KMS-11 (cell line): Measurements from ENCODE around the gene AUTS2.

ENCODE experiments used
- H2AFZ ChIP-seq: fragments of 200-600 bp; sonication (generic); 2 replicates; pipeline ENCODE4 v1.6.1; 2016; ENCODE audit warnings: antibody characterized with exemption, mixed run types, low read depth
- H3K27ac ChIP-seq: fragments of 200-600 bp; sonication (generic); 2 replicates; pipeline ENCODE4 v1.6.1; 2016; ENCODE audit warnings: mild to moderate bottlenecking, mixed run types
- H3K27me3 ChIP-seq: fragments of 200-600 bp; sonication (generic); 2 replicates; pipeline ENCODE4 v1.6.1; 2017; ENCODE audit warnings: mild to moderate bottlenecking, low read depth, mixed run types, moderate library complexity; ENCODE audit not compliant: insufficient read depth
- H3K36me3 ChIP-seq: fragments of 200-600 bp; sonication (generic); 2 replicates; pipeline ENCODE4 v1.6.1; 2017; ENCODE audit warnings: mild to moderate bottlenecking, mixed run types; ENCODE audit not compliant: insufficient read depth
- H3K4me1 ChIP-seq: fragments of 200-600 bp; sonication (generic); 2 replicates; pipeline ENCODE4 v1.6.1; 2016; ENCODE audit warnings: mild to moderate bottlenecking, low read depth, mixed run types; ENCODE audit not compliant: poor library complexity, severe bottlenecking
- H3K4me2 ChIP-seq: fragments of 200-600 bp; sonication (generic); 2 replicates; pipeline ENCODE4 v1.7.0; 2016; ENCODE audit warnings: mild to moderate bottlenecking, mixed run types
- H3K4me3 ChIP-seq: fragments of 200-600 bp; sonication (generic); IDR thresholded peaks from 2 replicates; pipeline ENCODE4 v1.6.1; 2017; ENCODE audit warnings: low read depth, low read length, mixed read lengths; ENCODE audit not compliant: insufficient read depth
- H3K79me2 ChIP-seq: fragments of 200-600 bp; sonication (generic); 2 replicates; pipeline ENCODE4 v1.6.1; 2016; ENCODE audit warnings: low read depth, mixed run types; ENCODE audit not compliant: insufficient read depth
- H3K9ac ChIP-seq: fragments of 200-600 bp; sonication (generic); 2 replicates; pipeline ENCODE4 v1.6.1; 2016; ENCODE audit warnings: mild to moderate bottlenecking, mixed run types
- H4K20me1 ChIP-seq: fragments of 200-600 bp; sonication (generic); 2 replicates; pipeline ENCODE4 v1.6.1; 2016; ENCODE audit warnings: mild to moderate bottlenecking, mixed run types; ENCODE audit not compliant: insufficient read depth
- TF ChIP-seq, protein P1 (sequence below): fragments of 200-600 bp; sonication (generic); conservative IDR thresholded peaks from 2 replicates; pipeline ENCODE4 v1.6.1; 2017; ENCODE audit warnings: low read depth, mild to moderate bottlenecking, antibody characterized with exemption, low read length, moderate library complexity, mixed read lengths

AUTS2 gene

DNA sequence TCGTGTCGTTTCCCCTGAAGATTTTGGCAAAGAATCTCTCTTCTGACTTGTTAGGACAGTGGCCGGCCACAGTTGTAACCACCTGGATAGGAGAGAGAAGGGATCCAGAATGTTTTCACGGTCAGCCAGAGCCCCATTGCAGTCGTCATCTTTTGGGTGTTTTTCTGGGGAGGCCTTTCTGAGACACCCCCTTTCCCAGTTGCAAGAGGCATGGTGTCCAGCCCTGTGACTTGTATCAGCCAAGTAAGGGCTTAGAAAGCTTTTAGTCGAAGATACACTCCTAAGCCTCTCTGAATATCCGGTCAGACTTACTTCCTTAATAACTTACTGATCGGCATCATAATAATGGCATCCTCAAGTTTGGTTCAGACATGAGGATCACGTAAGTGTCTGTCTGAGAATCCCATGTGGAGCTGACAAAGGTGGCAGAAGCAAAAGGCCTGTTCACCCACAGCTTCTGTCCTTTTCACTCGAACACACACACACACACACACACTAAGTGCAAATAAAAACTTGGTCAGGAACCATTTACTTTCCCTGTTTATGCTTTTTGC is 1098.0 kb downstream of the AUTS2 start:
- H2AFZ ChIP-seq: no peak overlapping the region
- peaks cover 67% of the 10 kb centered on the region for H3K79me2 ChIP-seq
- H3K4me2 ChIP-seq: peak overlapping the region; percentile 95
- peaks cover 23% of the 10 kb centered on the region for H4K20me1 ChIP-seq
- peak overlapping the region; percentile 88 for H3K27ac ChIP-seq
- H3K27me3 ChIP-seq: no peaks in the 10 kb centered on the region
- peak overlapping the region; percentile 29 for H3K4me3 ChIP-seq
- H3K9ac ChIP-seq: peak overlapping the region; percentile 98
- peaks cover 7% of the 10 kb centered on the region; the same call in 1 of the 2 replicates for H3K36me3 ChIP-seq
- H3K4me1 ChIP-seq: peaks cover 46% of the 10 kb centered on the region
- TF ChIP-seq, protein P1, sequence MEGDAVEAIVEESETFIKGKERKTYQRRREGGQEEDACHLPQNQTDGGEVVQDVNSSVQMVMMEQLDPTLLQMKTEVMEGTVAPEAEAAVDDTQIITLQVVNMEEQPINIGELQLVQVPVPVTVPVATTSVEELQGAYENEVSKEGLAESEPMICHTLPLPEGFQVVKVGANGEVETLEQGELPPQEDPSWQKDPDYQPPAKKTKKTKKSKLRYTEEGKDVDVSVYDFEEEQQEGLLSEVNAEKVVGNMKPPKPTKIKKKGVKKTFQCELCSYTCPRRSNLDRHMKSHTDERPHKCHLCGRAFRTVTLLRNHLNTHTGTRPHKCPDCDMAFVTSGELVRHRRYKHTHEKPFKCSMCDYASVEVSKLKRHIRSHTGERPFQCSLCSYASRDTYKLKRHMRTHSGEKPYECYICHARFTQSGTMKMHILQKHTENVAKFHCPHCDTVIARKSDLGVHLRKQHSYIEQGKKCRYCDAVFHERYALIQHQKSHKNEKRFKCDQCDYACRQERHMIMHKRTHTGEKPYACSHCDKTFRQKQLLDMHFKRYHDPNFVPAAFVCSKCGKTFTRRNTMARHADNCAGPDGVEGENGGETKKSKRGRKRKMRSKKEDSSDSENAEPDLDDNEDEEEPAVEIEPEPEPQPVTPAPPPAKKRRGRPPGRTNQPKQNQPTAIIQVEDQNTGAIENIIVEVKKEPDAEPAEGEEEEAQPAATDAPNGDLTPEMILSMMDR: no peak

GRCh38 chr7:70698219-70698832 is 1100.1 kb downstream of the AUTS2 start:
- Histone ChIP-seq H3K9ac (peak overlapping the region; percentile 98), H3K79me2 (peaks cover 87% of the 10 kb centered on the region), H2AFZ (no peak overlapping the region), H3K4me2 (peak overlapping the region; percentile 95), H4K20me1 (peaks cover 42% of the 10 kb centered on the region), H3K27me3 (no peaks in the 10 kb centered on the region), H3K4me1 (peaks cover 56% of the 10 kb centered on the region), H3K27ac (peak overlapping the region; percentile 88), H3K4me3 (no peak overlapping the region), H3K36me3 (peaks cover 7% of the 10 kb centered on the region; the same call in 1 of the 2 replicates)
- TF ChIP-seq, protein P1: peak; percentile 92

GRCh38 chr7:70699271-70699670 is 1101.0 kb downstream of the AUTS2 start:
- Histone ChIP-seq H3K4me2 (peak overlapping the region; percentile 95), H3K4me3 (peak overlapping the region; percentile 8), H4K20me1 (peaks cover 51% of the 10 kb centered on the region), H3K4me1 (peaks cover 62% of the 10 kb centered on the region), H3K79me2 (peaks cover 97% of the 10 kb centered on the region), H3K27me3 (no peaks in the 10 kb centered on the region), H3K27ac (peak overlapping the region; percentile 67; the same call in 1 of the 2 replicates), H3K9ac (peak overlapping the region; percentile 98; the same call in 1 of the 2 replicates), H3K36me3 (peaks cover 7% of the 10 kb centered on the region; the same call in 1 of the 2 replicates), H2AFZ (no peak overlapping the region)
- TF ChIP-seq, protein P1: no peak

DNA sequence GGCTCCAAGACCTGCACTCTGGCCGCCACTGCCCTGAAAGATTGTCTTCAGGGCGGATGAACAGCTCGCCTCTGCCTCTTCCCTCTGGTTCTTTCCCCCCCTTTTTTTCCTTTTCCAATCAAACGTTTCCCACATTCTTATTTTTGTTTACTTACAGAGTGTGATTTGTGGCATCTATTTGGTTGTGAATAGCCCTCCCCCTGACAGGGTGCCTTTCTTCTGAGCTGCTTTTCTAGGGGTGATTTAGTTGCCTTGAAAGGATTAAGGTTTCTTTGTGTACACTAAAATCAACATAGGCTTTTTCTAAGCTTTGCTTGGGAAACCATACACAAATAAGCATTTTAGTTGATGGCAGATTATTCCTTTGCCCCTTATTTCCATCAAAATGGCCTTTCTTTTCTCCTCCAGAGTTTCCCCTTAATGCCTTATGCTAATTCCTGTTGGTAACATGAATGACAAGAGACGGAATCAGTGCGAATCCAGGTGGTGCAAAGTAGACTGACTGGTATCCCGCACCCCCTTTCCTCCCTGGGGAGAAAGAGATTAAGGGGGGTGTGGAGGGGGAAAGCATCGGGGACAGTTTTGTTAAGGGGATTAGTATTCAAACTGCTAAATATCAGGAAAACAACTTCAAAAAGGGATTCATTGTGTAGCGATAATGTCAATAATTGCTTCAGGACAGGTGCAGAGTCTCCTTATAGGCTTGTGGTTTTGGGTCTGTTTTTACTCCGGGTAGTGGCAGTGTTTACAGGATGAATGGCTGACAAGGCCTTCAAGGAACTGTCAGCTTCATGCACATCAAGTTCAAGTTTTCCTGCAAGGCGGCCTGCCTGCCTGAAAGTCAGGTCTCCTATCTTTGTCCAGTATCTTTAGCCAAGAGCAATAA is 1102.0 kb downstream of the AUTS2 start:
- Histone ChIP-seq H3K79me2 (peaks cover 100% of the 10 kb centered on the region), H4K20me1 (peaks cover 62% of the 10 kb centered on the region), H3K9ac (peak overlapping the region; percentile 38; the same call in 1 of the 2 replicates), H2AFZ (no peak overlapping the region), H3K4me2 (peak overlapping the region; percentile 95), H3K4me1 (peaks cover 73% of the 10 kb centered on the region), H3K36me3 (peaks cover 8% of the 10 kb centered on the region; the same call in 1 of the 2 replicates), H3K27ac (peak overlapping the region; percentile 67), H3K4me3 (peak overlapping the region; percentile 8), H3K27me3 (no peaks in the 10 kb centered on the region)
- TF ChIP-seq, protein P1: 0 out of 2 replicates have a peak, but pooled peaks have one; percentile 0
